KMS-11 (cell line): ENCODE measurements around the gene JAKMIP1.

Source experiments
- H2AFZ ChIP-seq: fragments of 200-600 bp; sonication (generic); 2 replicates; pipeline ENCODE4 v1.6.1; 2016; ENCODE audit warnings: antibody characterized with exemption, mixed run types, low read depth
- H3K27ac ChIP-seq: fragments of 200-600 bp; sonication (generic); 2 replicates; pipeline ENCODE4 v1.6.1; 2016; ENCODE audit warnings: mild to moderate bottlenecking, mixed run types
- H3K27me3 ChIP-seq: fragments of 200-600 bp; sonication (generic); 2 replicates; pipeline ENCODE4 v1.6.1; 2017; ENCODE audit warnings: mild to moderate bottlenecking, low read depth, mixed run types, moderate library complexity; ENCODE audit not compliant: insufficient read depth
- H3K36me3 ChIP-seq: fragments of 200-600 bp; sonication (generic); 2 replicates; pipeline ENCODE4 v1.6.1; 2017; ENCODE audit warnings: mild to moderate bottlenecking, mixed run types; ENCODE audit not compliant: insufficient read depth
- H3K4me1 ChIP-seq: fragments of 200-600 bp; sonication (generic); 2 replicates; pipeline ENCODE4 v1.6.1; 2016; ENCODE audit warnings: mild to moderate bottlenecking, low read depth, mixed run types; ENCODE audit not compliant: poor library complexity, severe bottlenecking
- H3K4me2 ChIP-seq: fragments of 200-600 bp; sonication (generic); 2 replicates; pipeline ENCODE4 v1.7.0; 2016; ENCODE audit warnings: mild to moderate bottlenecking, mixed run types
- H3K4me3 ChIP-seq: fragments of 200-600 bp; sonication (generic); IDR thresholded peaks from 2 replicates; pipeline ENCODE4 v1.6.1; 2017; ENCODE audit warnings: low read depth, low read length, mixed read lengths; ENCODE audit not compliant: insufficient read depth
- H3K79me2 ChIP-seq: fragments of 200-600 bp; sonication (generic); 2 replicates; pipeline ENCODE4 v1.6.1; 2016; ENCODE audit warnings: low read depth, mixed run types; ENCODE audit not compliant: insufficient read depth
- H3K9ac ChIP-seq: fragments of 200-600 bp; sonication (generic); 2 replicates; pipeline ENCODE4 v1.6.1; 2016; ENCODE audit warnings: mild to moderate bottlenecking, mixed run types
- H4K20me1 ChIP-seq: fragments of 200-600 bp; sonication (generic); 2 replicates; pipeline ENCODE4 v1.6.1; 2016; ENCODE audit warnings: mild to moderate bottlenecking, mixed run types; ENCODE audit not compliant: insufficient read depth
- CTCF ChIP-seq: fragments of 200-600 bp; sonication (generic); conservative IDR thresholded peaks from 2 replicates; pipeline ENCODE4 v1.6.1; 2017; ENCODE audit warnings: low read depth, mild to moderate bottlenecking, antibody characterized with exemption, low read length, moderate library complexity, mixed read lengths

Gene JAKMIP1

GRCh38 chr4:6116696-6117285 is 83.6 kb downstream of the JAKMIP1 start:
- H3K79me2 ChIP-seq, result no peaks in the 10 kb centered on the region
- no peak overlapping the region for H3K9ac ChIP-seq
- no peaks in the 10 kb centered on the region for H3K4me1 ChIP-seq
- no peak for TF ChIP-seq CTCF
- no peak overlapping the region for H3K4me3 ChIP-seq
- no peak overlapping the region for H2AFZ ChIP-seq
- no peaks in the 10 kb centered on the region for H3K36me3 ChIP-seq
- no peak overlapping the region for H3K27ac ChIP-seq
- H4K20me1 ChIP-seq, result no peaks in the 10 kb centered on the region
- H3K4me2 ChIP-seq, result no peak overlapping the region
- no peaks in the 10 kb centered on the region for H3K27me3 ChIP-seq

GRCh38 chr4:6115746-6116586 is 84.4 kb downstream of the JAKMIP1 start:
- Histone ChIP-seq H3K4me3 (no peak overlapping the region), H3K79me2 (no peaks in the 10 kb centered on the region), H3K4me2 (no peak overlapping the region), H3K27me3 (no peaks in the 10 kb centered on the region), H4K20me1 (no peaks in the 10 kb centered on the region), H3K36me3 (no peaks in the 10 kb centered on the region), H3K4me1 (no peaks in the 10 kb centered on the region), H2AFZ (no peak overlapping the region), H3K9ac (no peak overlapping the region), H3K27ac (no peak overlapping the region)
- no peak for TF ChIP-seq CTCF

- Histone ChIP-seq H2AFZ (no peak overlapping the region), H4K20me1 (no peaks in the 10 kb centered on the region), H3K79me2 (no peaks in the 10 kb centered on the region), H3K4me2 (no peak overlapping the region), H3K27me3 (no peaks in the 10 kb centered on the region), H3K4me3 (no peak overlapping the region), H3K9ac (no peak overlapping the region), H3K36me3 (no peaks in the 10 kb centered on the region), H3K27ac (no peak overlapping the region), H3K4me1 (no peaks in the 10 kb centered on the region)
- no peak for TF ChIP-seq CTCF
Measured at GRCh38 chr4:6115342-6115741, 85.0 kb downstream of the JAKMIP1 start.

GRCh38 chr4:6114601-6115000 is 85.7 kb downstream of the JAKMIP1 start:
- Histone ChIP-seq H3K4me3 (no peak overlapping the region), H3K27me3 (no peaks in the 10 kb centered on the region), H3K36me3 (no peaks in the 10 kb centered on the region), H3K4me1 (no peaks in the 10 kb centered on the region), H3K27ac (no peak overlapping the region), H4K20me1 (no peaks in the 10 kb centered on the region), H3K4me2 (no peak overlapping the region), H2AFZ (no peak overlapping the region), H3K79me2 (no peaks in the 10 kb centered on the region), H3K9ac (no peak overlapping the region)
- TF ChIP-seq CTCF, result no peak
